Stimulated activated CD4-positive, alpha-beta T cell treated with anti-CD3 and anti-CD28 coated beads, TNF-alpha, amount 100 ng/mL, for 48 hours (primary cell): ENCODE data around the gene PKIG.
"Not testable (repeated sequence)": the region's sequence is repeated elsewhere in the genome, so short reads cannot be mapped to it uniquely, and the experiment has no call there.

Experiments
- DNase-seq, 3 donors: peaks; one replicate each; pipeline ENCODE4 v3.0.0-alpha.2; 2020; ENCODE audit warnings: low read depth in 3 of 3

The PKIG gene

GRCh38 chr20:44642203-44643153 is 60.1 kb downstream of the PKIG start:
- no peak for DNase-seq

GRCh38 chr20:44643154-44643519 is 60.8 kb downstream of the PKIG start:
- DNase-seq, result no peak

- DNase-seq, result no peak
These were observed 61.3 kb downstream of the PKIG start for GRCh38 chr20:44643596-44644229.

- DNase-seq, result no peak
These were observed 61.8 kb downstream of the PKIG start for GRCh38 chr20:44644230-44644617.

- DNase-seq, result no peak
These were observed 62.3 kb downstream of the PKIG start for GRCh38 chr20:44644667-44645131.

GRCh38 chr20:44646023-44646640 is 63.8 kb downstream of the PKIG start:
- DNase-seq, result no peak

- no peak for DNase-seq
These were observed 64.4 kb downstream of the PKIG start for GRCh38 chr20:44646641-44647274.

GRCh38 chr20:44648068-44648467 is 65.7 kb downstream of the PKIG start:
- no peak for DNase-seq

- DNase-seq, result no peak
These were observed 66.2 kb downstream of the PKIG start for GRCh38 chr20:44648579-44648978.

- DNase-seq, result no peak
These were observed 66.7 kb downstream of the PKIG start for GRCh38 chr20:44649126-44649525.

GRCh38 chr20:44649976-44650375 is 67.6 kb downstream of the PKIG start:
- no peak for DNase-seq

GRCh38 chr20:44650771-44651433 is 68.5 kb downstream of the PKIG start:
- DNase-seq, result no peak

GRCh38 chr20:44651434-44651683 is 69.0 kb downstream of the PKIG start:
- no peak for DNase-seq

GRCh38 chr20:44651684-44652423 is 69.5 kb downstream of the PKIG start, which contains the start of gene ADA:
Gene ADA, minus strand, starts transcription at chr20:44651699. Its CDS starts 92 bp downstream, at chr20:44651607.
- no peak for DNase-seq

- no peak for DNase-seq
These were observed 71.2 kb downstream of the PKIG start for GRCh38 chr20:44653546-44653945.

GRCh38 chr20:44654210-44654609 is 71.8 kb downstream of the PKIG start:
- not testable (repeated sequence) for DNase-seq

GRCh38 chr20:44656448-44656847 is 74.1 kb downstream of the PKIG start:
- no peak for DNase-seq

- DNase-seq, result no peak
These were observed 75.5 kb downstream of the PKIG start for GRCh38 chr20:44657875-44658274.

GRCh38 chr20:44658810-44659209 is 76.4 kb downstream of the PKIG start:
- DNase-seq, result no peak

- DNase-seq, result no peak
These were observed 77.6 kb downstream of the PKIG start for GRCh38 chr20:44659931-44660330.

GRCh38 chr20:44660581-44660980 is 78.2 kb downstream of the PKIG start:
- DNase-seq, result no peak
